ENCODE measurements around the gene SYNCRIP.
"Not testable (repeated sequence)": the region's sequence is repeated elsewhere in the genome, so short reads cannot be mapped to it uniquely, and the experiment has no call there.

Gene SYNCRIP

GRCh38 chr6:85642774-85643536 lies at the start of gene SYNCRIP:
SYNCRIP (minus strand) TSS chr6:85642886; CDS start chr6:85641439, 1,447 bp downstream.
- DNase-seq, result peak; percentile 96 to 97

GRCh38 chr6:85691478-85691877 lies 48.8 kb upstream of the SYNCRIP start:
- no peak for DNase-seq

GRCh38 chr6:85690071-85690470 lies 47.4 kb upstream of the SYNCRIP start:
- no peak for DNase-seq

- no peak for DNase-seq
Observed at GRCh38 chr6:85685713-85686112, 43.0 kb upstream of the SYNCRIP start.

- DNase-seq, result no peak
Observed at GRCh38 chr6:85684809-85685171, 42.1 kb upstream of the SYNCRIP start.

- DNase-seq, result no peak
Observed at GRCh38 chr6:85684133-85684808, 41.6 kb upstream of the SYNCRIP start.

- not testable (repeated sequence) for DNase-seq
Observed at GRCh38 chr6:85681899-85682298, 39.2 kb upstream of the SYNCRIP start.

GRCh38 chr6:85680388-85680787 lies 37.7 kb upstream of the SYNCRIP start:
- no peak for DNase-seq

- DNase-seq, result no peak
Observed at GRCh38 chr6:85679445-85680123, 36.9 kb upstream of the SYNCRIP start.

GRCh38 chr6:85678602-85679444 lies 36.1 kb upstream of the SYNCRIP start:
- peak; percentile 95 to 97 for DNase-seq

- no peak for DNase-seq
Observed at GRCh38 chr6:85678026-85678601, 35.4 kb upstream of the SYNCRIP start.

- no peak for DNase-seq
Observed at GRCh38 chr6:85677234-85677956, 34.7 kb upstream of the SYNCRIP start.

- DNase-seq, result no peak
Observed at GRCh38 chr6:85676086-85676729, 33.5 kb upstream of the SYNCRIP start.

GRCh38 chr6:85675030-85675819 lies 32.5 kb upstream of the SYNCRIP start:
- no peak for DNase-seq

- DNase-seq, result no peak
Observed at GRCh38 chr6:85674604-85675003, 31.9 kb upstream of the SYNCRIP start.

GRCh38 chr6:85673198-85674139 lies 30.8 kb upstream of the SYNCRIP start:
- DNase-seq, result no peak

GRCh38 chr6:85672623-85673022 lies 29.9 kb upstream of the SYNCRIP start:
- no peak for DNase-seq

GRCh38 chr6:85672050-85672449 lies 29.4 kb upstream of the SYNCRIP start:
- no peak for DNase-seq

- DNase-seq, result no peak
Observed at GRCh38 chr6:85670573-85670972, 27.9 kb upstream of the SYNCRIP start.

All from stimulated activated CD4-positive, alpha-beta T cell treated with anti-CD3 and anti-CD28 coated beads, Interleukin-2, amount 100 ng/mL, for 48 hours (primary cell).